ENCODE data around the gene TRAPPC12. TPM values are rescaled to one million over a fixed set of nuclear protein-coding genes. Genes with fewer than 3 reads are reported as not detected.

Gene TRAPPC12
- total RNA-seq, 1 donor from 2014 or later = 94.8 TPM

DNA sequence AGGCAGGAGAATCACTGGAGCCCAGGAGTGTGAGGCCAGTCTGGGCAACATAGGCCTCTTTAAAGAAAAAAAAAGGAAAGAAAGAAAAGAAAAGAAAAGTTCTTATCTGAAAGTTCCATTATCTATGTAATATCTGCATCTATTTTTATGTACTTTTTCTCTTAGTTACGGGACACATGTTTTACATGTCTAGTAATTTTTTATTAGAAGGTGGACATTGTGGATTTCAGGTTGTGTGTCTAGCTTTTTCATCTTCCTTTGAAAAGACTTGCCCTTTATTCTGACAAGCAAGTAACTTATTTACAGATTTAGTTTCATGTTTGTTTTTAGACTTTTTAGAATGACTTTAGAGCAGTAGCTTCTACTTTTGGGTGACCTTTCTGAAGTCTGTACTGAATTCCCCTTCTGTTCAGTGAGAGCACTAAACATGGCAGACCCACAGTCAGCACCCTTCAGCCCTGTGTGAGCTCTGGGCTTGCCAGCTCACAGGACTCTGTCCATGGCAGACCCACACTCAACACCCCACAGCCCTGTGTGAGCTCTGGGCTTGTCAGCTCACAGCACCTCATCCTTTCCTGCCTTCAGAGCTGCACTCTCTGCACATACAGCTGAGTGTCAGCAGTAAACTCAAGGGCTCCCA lies 17.5 kb downstream of the TRAPPC12 start:
- intact Hi-C loops (cut with DNase I) = no loop called here

GRCh38 chr2:3398857-3399256 lies 19.4 kb downstream of the TRAPPC12 start:
- peaks cover 16% of the 10 kb centered on the region for H3K9me3 ChIP-seq
- H3K4me1 ChIP-seq = peaks cover 16% of the 10 kb centered on the region
- no peak for DNase-seq (ENCODE audit: extremely low spot score in 2 of 2)
- peaks cover 0 to 28% of the 10 kb centered on the region in 2 donors for H3K36me3 ChIP-seq
- intact Hi-C loops (cut with DNase I) = no loop called here
- TF ChIP-seq POLR2A (IDR thresholded peaks at IDR 0.05) (no peak), CTCF (IDR thresholded peaks at IDR 0.05) (no peak), POLR2AphosphoS5 (IDR thresholded peaks at IDR 0.05; ENCODE audit: insufficient read depth in 1 of 2, low read depth in 1 of 2) (no peak)
- H3K27me3 ChIP-seq = no peaks in the 10 kb centered on the region
- H3K27ac ChIP-seq = no peak overlapping the region
- H3K4me3 ChIP-seq = no peak overlapping the region

More for the DNA sequence above, 17.5 kb downstream of the TRAPPC12 start:
- no peak for DNase-seq (ENCODE audit: extremely low spot score in 2 of 2)
- peaks cover 12% of the 10 kb centered on the region for H3K4me1 ChIP-seq
- TF ChIP-seq POLR2AphosphoS5 (IDR thresholded peaks at IDR 0.05; ENCODE audit: insufficient read depth in 1 of 2, low read depth in 1 of 2) (no peak), POLR2A (IDR thresholded peaks at IDR 0.05) (no peak), CTCF (IDR thresholded peaks at IDR 0.05) (no peak)
- H3K27me3 ChIP-seq = no peaks in the 10 kb centered on the region
- H3K4me3 ChIP-seq = no peak overlapping the region
- peaks cover 0 to 19% of the 10 kb centered on the region in 2 donors for H3K36me3 ChIP-seq
- no peak overlapping the region for H3K27ac ChIP-seq
- H3K9me3 ChIP-seq = peaks cover 16% of the 10 kb centered on the region

DNA sequence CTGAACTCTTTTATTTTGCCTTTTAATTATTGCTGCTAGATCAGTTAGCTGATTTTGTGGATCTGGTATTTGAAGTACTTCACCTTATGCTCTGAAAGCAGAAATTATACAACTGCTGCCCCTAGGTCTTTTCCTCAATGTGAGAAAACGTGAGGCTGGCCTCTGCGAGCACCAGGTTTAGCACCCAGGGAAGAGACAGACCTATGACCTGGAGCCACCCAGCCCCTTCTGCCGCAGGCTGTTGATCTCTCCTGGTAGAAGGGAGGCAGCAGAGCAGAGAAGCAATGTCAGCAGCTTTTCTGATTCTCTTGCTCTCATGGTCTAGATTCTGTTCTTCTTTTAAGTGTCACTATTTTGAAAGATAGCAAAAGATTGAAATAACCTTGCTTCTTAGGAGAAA lies 19.9 kb downstream of the TRAPPC12 start:
- Histone ChIP-seq H3K27ac (no peak overlapping the region), H3K4me1 (peaks cover 17% of the 10 kb centered on the region), H3K27me3 (no peaks in the 10 kb centered on the region), H3K9me3 (peaks cover 16% of the 10 kb centered on the region), H3K4me3 (no peak overlapping the region), H3K36me3 (peaks cover 0 to 28% of the 10 kb centered on the region in 2 donors)
- no peak for TF ChIP-seq CTCF (IDR thresholded peaks at IDR 0.05)
- no peak for TF ChIP-seq POLR2AphosphoS5 (IDR thresholded peaks at IDR 0.05; ENCODE audit: insufficient read depth in 1 of 2, low read depth in 1 of 2)
- TF ChIP-seq POLR2A (IDR thresholded peaks at IDR 0.05) = no peak
- no peak for DNase-seq (ENCODE audit: extremely low spot score in 2 of 2)
- intact Hi-C loops (cut with DNase I) = no loop called here

- no peak for DNase-seq (ENCODE audit: extremely low spot score in 2 of 2)
- no peak overlapping the region for H3K4me3 ChIP-seq
- H3K27ac ChIP-seq = no peak overlapping the region
- H3K4me1 ChIP-seq = peaks cover 19% of the 10 kb centered on the region
- H3K27me3 ChIP-seq = no peaks in the 10 kb centered on the region
- intact Hi-C loops (cut with DNase I) = no loop called here
- H3K9me3 ChIP-seq = peaks cover 16% of the 10 kb centered on the region
- TF ChIP-seq POLR2AphosphoS5 (IDR thresholded peaks at IDR 0.05; ENCODE audit: insufficient read depth in 1 of 2, low read depth in 1 of 2) (no peak), POLR2A (IDR thresholded peaks at IDR 0.05) (no peak), CTCF (IDR thresholded peaks at IDR 0.05) (no peak)
- peaks cover 0 to 28% of the 10 kb centered on the region in 2 donors for H3K36me3 ChIP-seq
Observed at GRCh38 chr2:3399829-3400228, 20.3 kb downstream of the TRAPPC12 start.

GRCh38 chr2:3403587-3404334 lies 24.3 kb downstream of the TRAPPC12 start:
- H3K36me3 ChIP-seq = peaks cover 0 to 14% of the 10 kb centered on the region in 2 donors
- intact Hi-C loops (cut with DNase I) = no loop called here

More at GRCh38 chr2:3403587-3404334, 24.3 kb downstream of the TRAPPC12 start:
- DNase-seq (ENCODE audit: extremely low spot score in 2 of 2) = no peak
- Histone ChIP-seq H3K27me3 (no peaks in the 10 kb centered on the region), H3K4me3 (no peak overlapping the region), H3K9me3 (no peaks in the 10 kb centered on the region), H3K27ac (no peak overlapping the region), H3K4me1 (peaks cover 42% of the 10 kb centered on the region)
- no peak for TF ChIP-seq POLR2A (IDR thresholded peaks at IDR 0.05)
- TF ChIP-seq POLR2AphosphoS5 (IDR thresholded peaks at IDR 0.05; ENCODE audit: insufficient read depth in 1 of 2, low read depth in 1 of 2) = no peak
- TF ChIP-seq CTCF (IDR thresholded peaks at IDR 0.05) = no peak

Data from vagina (tissue), 2 donors.